Fibroblast of villous mesenchyme (primary cell): ENCODE results near the gene PARP15. TPM values are rescaled to one million over a fixed set of nuclear protein-coding genes. Genes with fewer than 3 reads are reported as not detected.
"Not testable (repeated sequence)": the region's sequence is repeated elsewhere in the genome, so short reads cannot be mapped to it uniquely, and the experiment has no call there.

ENCODE experiments used
- DNase-seq: peaks from one replicate; pipeline ENCODE4 v3.0.0-alpha.2; 2010; ENCODE audit warnings: low read depth
- H3K4me3 ChIP-seq: 2 replicates; pipeline ENCODE4 v1.5.1; 2011; ENCODE audit warnings: low read depth, mild to moderate bottlenecking, low read length
- total RNA-seq: library from RNA; depleted of rRNA; stranded (reverse); fragments of >200 nt; gene quantifications from 2 replicates; pipeline ENCODE4 v1.2.3, GENCODE V29; 2012
- TF ChIP-seq, protein P1 (sequence below): IDR thresholded peaks from 2 replicates; pipeline ENCODE4 v1.5.1; 2012; ENCODE audit warnings: low read depth, mild to moderate bottlenecking, low read length; ENCODE audit not compliant: insufficient read depth

PARP15 gene
- total RNA-seq, 1 donor: under 0.01 TPM

DNA sequence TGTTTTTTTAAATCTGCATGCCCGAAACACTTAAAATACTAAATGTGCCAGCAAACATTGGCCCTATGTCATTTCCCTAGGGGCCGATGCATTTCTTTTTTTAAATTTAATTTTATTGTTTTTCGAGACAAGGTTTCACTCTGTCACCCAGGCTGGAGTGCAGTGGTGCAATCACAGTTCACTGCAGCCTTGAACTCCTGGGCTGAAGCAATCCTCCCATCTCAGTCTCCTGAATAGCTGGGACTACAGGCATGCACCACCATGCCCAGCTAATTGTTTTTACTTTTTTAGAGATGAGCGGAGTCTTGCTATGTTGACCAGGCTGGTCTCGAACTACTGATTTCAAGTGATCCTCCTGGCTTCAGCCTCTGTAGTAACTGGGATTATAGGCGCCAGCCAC lies 18.8 kb upstream of the PARP15 start:
- no peak overlapping the region for H3K4me3 ChIP-seq
- TF ChIP-seq, protein P1, sequence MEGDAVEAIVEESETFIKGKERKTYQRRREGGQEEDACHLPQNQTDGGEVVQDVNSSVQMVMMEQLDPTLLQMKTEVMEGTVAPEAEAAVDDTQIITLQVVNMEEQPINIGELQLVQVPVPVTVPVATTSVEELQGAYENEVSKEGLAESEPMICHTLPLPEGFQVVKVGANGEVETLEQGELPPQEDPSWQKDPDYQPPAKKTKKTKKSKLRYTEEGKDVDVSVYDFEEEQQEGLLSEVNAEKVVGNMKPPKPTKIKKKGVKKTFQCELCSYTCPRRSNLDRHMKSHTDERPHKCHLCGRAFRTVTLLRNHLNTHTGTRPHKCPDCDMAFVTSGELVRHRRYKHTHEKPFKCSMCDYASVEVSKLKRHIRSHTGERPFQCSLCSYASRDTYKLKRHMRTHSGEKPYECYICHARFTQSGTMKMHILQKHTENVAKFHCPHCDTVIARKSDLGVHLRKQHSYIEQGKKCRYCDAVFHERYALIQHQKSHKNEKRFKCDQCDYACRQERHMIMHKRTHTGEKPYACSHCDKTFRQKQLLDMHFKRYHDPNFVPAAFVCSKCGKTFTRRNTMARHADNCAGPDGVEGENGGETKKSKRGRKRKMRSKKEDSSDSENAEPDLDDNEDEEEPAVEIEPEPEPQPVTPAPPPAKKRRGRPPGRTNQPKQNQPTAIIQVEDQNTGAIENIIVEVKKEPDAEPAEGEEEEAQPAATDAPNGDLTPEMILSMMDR: no peak
- no peak for DNase-seq

DNA sequence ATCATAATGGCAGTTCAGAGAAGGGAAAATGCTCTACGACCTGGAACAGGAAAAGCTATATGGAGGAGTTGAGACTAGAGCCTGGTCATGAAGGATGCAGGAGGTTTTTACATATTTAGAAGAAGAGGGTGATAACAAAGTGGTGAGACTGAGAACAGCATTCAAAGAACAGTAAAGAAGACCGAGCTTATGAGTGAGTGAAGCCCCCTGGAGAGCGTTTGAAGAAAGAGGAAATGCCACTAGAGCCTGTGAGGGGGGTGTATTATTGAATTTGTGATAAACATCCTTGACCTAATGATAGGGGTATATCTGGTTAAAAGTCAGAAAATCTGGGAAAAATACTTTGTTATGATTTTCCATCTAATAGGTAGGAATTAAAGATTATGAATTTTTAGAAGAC lies 17.5 kb upstream of the PARP15 start:
- DNase-seq: no peak
- TF ChIP-seq, protein P1: no peak
- no peak overlapping the region for H3K4me3 ChIP-seq

DNA sequence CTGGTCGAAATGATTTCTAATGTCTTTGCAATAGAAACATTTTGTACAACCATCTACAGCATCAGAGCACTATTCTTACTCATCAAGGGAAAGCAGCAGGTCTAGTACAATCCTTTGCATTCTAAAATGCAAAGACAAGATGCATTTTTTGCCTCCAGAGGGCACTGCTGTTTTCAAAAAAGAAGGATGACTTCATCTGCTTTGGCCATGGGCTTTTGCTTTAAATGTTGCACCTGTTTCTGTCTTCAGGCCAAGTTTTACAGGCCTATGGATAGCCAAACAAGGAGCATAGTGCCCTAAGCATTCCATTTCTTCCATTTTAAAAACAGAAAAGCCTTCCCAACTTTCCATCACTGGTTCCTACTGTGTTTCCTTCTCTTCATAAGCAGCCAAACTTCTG lies 16.8 kb upstream of the PARP15 start:
- TF ChIP-seq, protein P1: peak; percentile 63
- peak; percentile 74 for DNase-seq
- no peak overlapping the region for H3K4me3 ChIP-seq

DNA sequence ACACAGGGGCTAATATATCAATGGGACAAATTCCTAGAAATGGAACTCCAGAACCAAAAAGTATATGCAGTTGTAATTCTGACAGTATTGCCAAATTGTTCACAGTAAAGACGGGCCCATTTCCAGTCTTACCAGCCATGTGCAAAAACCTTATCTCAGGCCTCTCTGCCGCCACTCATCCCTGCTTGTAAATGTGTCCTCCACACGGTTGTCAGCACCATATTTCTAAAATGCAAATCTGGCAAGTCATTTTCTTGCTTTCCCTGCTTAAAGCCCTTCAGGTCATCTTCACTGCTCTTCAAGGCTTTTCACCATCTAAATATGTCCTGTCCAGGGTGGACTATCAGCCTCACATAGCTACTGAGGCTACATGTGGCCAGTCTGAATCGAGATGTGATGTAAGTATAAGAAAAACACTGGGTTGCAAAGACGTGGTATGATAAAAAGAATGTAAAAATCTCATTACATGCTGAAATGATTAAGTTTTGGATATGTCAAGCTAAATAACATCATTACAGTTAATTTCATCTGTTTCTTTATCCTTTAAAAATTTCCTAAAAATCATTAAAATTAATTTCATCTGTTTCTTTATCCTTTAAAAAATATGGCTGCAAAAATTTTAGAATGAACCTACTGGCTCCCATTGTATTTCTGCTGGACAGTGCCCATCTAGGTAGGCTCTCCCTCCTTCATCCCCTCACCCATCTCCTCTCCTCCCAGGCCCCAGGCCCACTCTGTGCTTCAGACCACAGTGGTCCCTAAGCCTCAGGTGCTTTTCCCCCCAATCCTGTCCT lies 14.3 kb upstream of the PARP15 start:
- peak overlapping the region; percentile 87 for H3K4me3 ChIP-seq
- TF ChIP-seq, protein P1: no peak
- DNase-seq: peak; percentile 19

DNA sequence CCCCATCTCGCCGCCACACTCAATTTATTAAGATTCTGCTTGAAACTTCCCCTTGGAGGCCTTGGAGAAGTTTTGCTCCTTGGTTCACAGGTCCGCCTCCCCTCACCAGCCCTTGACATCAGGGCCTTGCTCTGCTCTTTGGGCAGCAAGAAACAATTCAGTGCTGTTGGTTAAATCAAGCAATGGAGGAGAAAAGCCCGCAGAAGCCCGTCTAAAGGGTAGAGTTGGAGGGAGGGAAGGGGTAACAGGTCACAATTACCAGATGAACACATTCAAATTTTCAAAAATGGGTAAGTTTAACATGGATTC lies 13.8 kb upstream of the PARP15 start:
- TF ChIP-seq, protein P1: no peak
- DNase-seq: peak; percentile 30
- H3K4me3 ChIP-seq: peak overlapping the region; percentile 87

DNA sequence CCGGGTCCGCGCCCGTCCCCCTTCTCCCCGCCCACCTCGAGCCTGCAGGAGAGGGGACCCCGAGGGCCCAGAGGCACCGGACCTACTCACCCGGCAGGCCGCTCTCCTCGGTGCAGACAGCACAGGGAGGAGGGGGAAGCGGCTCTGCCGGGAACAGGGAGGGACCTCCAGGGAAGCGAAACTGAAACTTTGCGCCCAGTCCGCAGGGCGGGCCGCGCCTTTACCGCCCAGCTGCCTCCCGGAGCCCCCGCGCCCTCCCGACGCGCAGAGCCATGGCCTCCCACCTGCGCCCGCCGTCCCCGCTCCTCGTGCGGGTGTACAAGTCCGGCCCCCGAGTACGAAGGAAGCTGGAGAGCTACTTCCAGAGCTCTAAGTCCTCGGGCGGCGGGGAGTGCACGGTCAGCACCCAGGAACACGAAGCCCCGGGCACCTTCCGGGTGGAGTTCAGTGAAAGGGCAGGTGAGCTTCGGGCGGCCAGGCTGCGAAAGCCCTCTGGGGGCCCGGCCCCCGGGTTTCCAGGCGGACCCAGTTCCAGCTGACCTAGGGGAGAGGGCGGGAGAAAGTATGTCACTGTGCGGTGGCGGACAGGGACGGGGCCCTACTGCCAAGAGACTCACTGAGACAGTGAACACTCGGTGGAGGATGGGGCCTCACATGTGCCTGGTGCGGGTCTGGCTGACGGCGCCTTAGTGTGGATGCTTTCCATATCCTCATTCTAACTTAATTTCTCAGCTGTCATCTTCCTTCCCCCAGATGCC lies 13.1 kb upstream of the PARP15 start, which contains the start of the genes DTX3L and PARP9:
Gene DTX3L, plus strand, starts transcription at position 184 of the 758 bp plus-strand sequence. Its CDS starts 89 bp downstream, at position 273.
Gene PARP9, minus strand, starts transcription at position 146 of the 758 bp plus-strand sequence. CDS start 4,680 bp downstream, outside the sequence.
- TF ChIP-seq, protein P1: no peak
- peak; percentile 87 for DNase-seq

DNA sequence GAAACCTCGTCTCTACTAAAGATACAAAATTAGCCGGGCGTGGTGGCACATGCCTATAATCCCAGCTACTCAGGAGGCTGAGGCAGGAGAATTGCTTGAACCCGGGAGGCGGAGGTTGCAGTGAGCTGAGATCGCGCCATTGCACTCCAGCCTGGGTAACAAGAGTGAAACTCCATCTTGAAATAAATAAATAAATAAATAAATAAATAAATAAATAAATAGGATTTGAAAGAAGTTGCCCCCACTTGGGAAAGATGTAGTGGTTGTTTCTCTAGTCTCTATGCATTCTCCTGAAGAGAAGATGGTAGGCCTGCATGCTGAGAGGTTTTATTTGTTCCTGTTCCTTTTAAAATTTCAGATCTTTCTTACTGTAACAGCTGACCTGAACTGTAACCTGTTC lies 9.3 kb upstream of the PARP15 start:
- not testable (repeated sequence) for DNase-seq, H3K4me3 ChIP-seq

More for the DNA sequence above, 13.1 kb upstream of the PARP15 start, which contains the start of the genes DTX3L and PARP9:
- peak within 1 kb of the TSS; percentile 87 for H3K4me3 ChIP-seq
